Skeletal muscle satellite cell (primary cell): ENCODE data around the gene DEFB131B.

Experiments
- H3K27me3 ChIP-seq: 2 replicates; pipeline ENCODE4 v1.7.0; 2013; ENCODE audit warnings: low read length; ENCODE audit not compliant: control insufficient read depth, insufficient read depth
- H3K36me3 ChIP-seq: 2 replicates; pipeline ENCODE4 v1.7.0; 2013; ENCODE audit warnings: mild to moderate bottlenecking, control low read depth, low read length; ENCODE audit not compliant: insufficient read depth
- H3K4me1 ChIP-seq: 2 replicates; pipeline ENCODE4 v1.7.0; 2013; ENCODE audit warnings: low read length; ENCODE audit not compliant: control insufficient read depth, insufficient read depth
- H3K4me2 ChIP-seq: 2 replicates; pipeline ENCODE4 v1.7.0; 2013; ENCODE audit warnings: mild to moderate bottlenecking, low read length
- H3K4me3 ChIP-seq: 2 replicates; pipeline ENCODE4 v1.7.0; 2013; ENCODE audit warnings: low read length
- H3K9ac ChIP-seq: 2 replicates; pipeline ENCODE4 v1.7.0; 2013; ENCODE audit warnings: mild to moderate bottlenecking, low read depth, low read length, moderate library complexity
- H3K9me3 ChIP-seq: replicated peaks from 2 replicates; pipeline ENCODE4 v1.7.0; 2013; ENCODE audit warnings: mild to moderate bottlenecking, control low read depth, low read length

The DEFB131B gene

GRCh38 chr11:71913756-71914526 is 35.7 kb downstream of the DEFB131B start:
- no peak overlapping the region for H3K4me3 ChIP-seq
- H3K27me3 ChIP-seq, result no peaks in the 10 kb centered on the region
- H3K4me1 ChIP-seq, result no peaks in the 10 kb centered on the region
- H3K9ac ChIP-seq, result no peak overlapping the region
- H3K9me3 ChIP-seq, result no peaks in the 10 kb centered on the region
- no peak overlapping the region for H3K4me2 ChIP-seq
- peaks cover 6% of the 10 kb centered on the region for H3K36me3 ChIP-seq

- Histone ChIP-seq H3K9ac (no peak overlapping the region), H3K36me3 (peaks cover 6% of the 10 kb centered on the region), H3K4me1 (no peaks in the 10 kb centered on the region), H3K4me2 (no peak overlapping the region), H3K4me3 (no peak overlapping the region), H3K27me3 (no peaks in the 10 kb centered on the region), H3K9me3 (no peaks in the 10 kb centered on the region)
Observed at GRCh38 chr11:71914617-71915189, 36.5 kb downstream of the DEFB131B start.

- Histone ChIP-seq H3K4me2 (no peak overlapping the region), H3K9me3 (no peaks in the 10 kb centered on the region), H3K36me3 (peaks cover 6% of the 10 kb centered on the region), H3K4me3 (no peak overlapping the region), H3K9ac (no peak overlapping the region), H3K4me1 (no peaks in the 10 kb centered on the region), H3K27me3 (no peaks in the 10 kb centered on the region)
Observed at GRCh38 chr11:71917646-71918140, 39.4 kb downstream of the DEFB131B start.

GRCh38 chr11:71927820-71928736 is 49.8 kb downstream of the DEFB131B start, which contains the start of gene XNDC1N:
Gene XNDC1N (minus strand): TSS chr11:71928594. CDS start chr11:71923353, 5,241 bp downstream.
- peak within 1 kb of the TSS; percentile 86 for H3K4me3 ChIP-seq
- H3K9ac ChIP-seq, result peak within 1 kb of the TSS; percentile 92
- H3K27me3 ChIP-seq, result no peaks in the 10 kb centered on the region
- no peaks in the 10 kb centered on the region for H3K36me3 ChIP-seq
- peaks cover 26% of the 10 kb centered on the region for H3K4me1 ChIP-seq
- H3K9me3 ChIP-seq, result no peaks in the 10 kb centered on the region
- H3K4me2 ChIP-seq, result peak within 1 kb of the TSS; percentile 94

GRCh38 chr11:71928737-71929443 is 50.6 kb downstream of the DEFB131B start, which contains the start of gene RNF121:
Gene RNF121 (plus strand): TSS chr11:71929046. CDS start chr11:71929062, 16 bp downstream.
- peak within 1 kb of the TSS; percentile 92 for H3K9ac ChIP-seq
- H3K4me1 ChIP-seq, result peaks cover 26% of the 10 kb centered on the region
- peak within 1 kb of the TSS; percentile 86 for H3K4me3 ChIP-seq
- H3K4me2 ChIP-seq, result peak within 1 kb of the TSS; percentile 94
- no peaks in the 10 kb centered on the region for H3K9me3 ChIP-seq
- H3K36me3 ChIP-seq, result no peaks in the 10 kb centered on the region
- no peaks in the 10 kb centered on the region for H3K27me3 ChIP-seq

GRCh38 chr11:71929491-71929890 is 51.2 kb downstream of the DEFB131B start:
- no peaks in the 10 kb centered on the region for H3K27me3 ChIP-seq
- peak overlapping the region; percentile 86 for H3K4me3 ChIP-seq
- H3K9me3 ChIP-seq, result no peaks in the 10 kb centered on the region
- H3K36me3 ChIP-seq, result no peaks in the 10 kb centered on the region
- H3K4me1 ChIP-seq, result peaks cover 26% of the 10 kb centered on the region
- peak overlapping the region; percentile 92 for H3K9ac ChIP-seq
- H3K4me2 ChIP-seq, result peak overlapping the region; percentile 94

GRCh38 chr11:71930556-71931244 is 52.4 kb downstream of the DEFB131B start:
- Histone ChIP-seq H3K9ac (no peak overlapping the region), H3K4me3 (peak overlapping the region; percentile 23), H3K36me3 (no peaks in the 10 kb centered on the region), H3K4me1 (peaks cover 26% of the 10 kb centered on the region), H3K27me3 (no peaks in the 10 kb centered on the region), H3K4me2 (peak overlapping the region; percentile 94), H3K9me3 (no peaks in the 10 kb centered on the region)

- no peaks in the 10 kb centered on the region for H3K9me3 ChIP-seq
- no peaks in the 10 kb centered on the region for H3K36me3 ChIP-seq
- peak overlapping the region; percentile 59 for H3K4me2 ChIP-seq
- peaks cover 26% of the 10 kb centered on the region for H3K4me1 ChIP-seq
- no peaks in the 10 kb centered on the region for H3K27me3 ChIP-seq
- peak overlapping the region; percentile 23 for H3K4me3 ChIP-seq
- H3K9ac ChIP-seq, result no peak overlapping the region
Observed at GRCh38 chr11:71931245-71931602, 53.0 kb downstream of the DEFB131B start.

- Histone ChIP-seq H3K4me3 (no peak overlapping the region), H3K4me2 (no peak overlapping the region), H3K9me3 (no peaks in the 10 kb centered on the region), H3K4me1 (peaks cover 30% of the 10 kb centered on the region), H3K27me3 (no peaks in the 10 kb centered on the region), H3K36me3 (peaks cover 5% of the 10 kb centered on the region), H3K9ac (no peak overlapping the region)
Observed at GRCh38 chr11:71933141-71933933, 55.1 kb downstream of the DEFB131B start.
